ENCODE results near the gene DOCK10.

- TF ChIP-seq TCF7L2 (IDR thresholded peaks at IDR 0.05; ENCODE audit: low read depth, low read length) (no peak), SP1 (CRISPR knock-in tag; IDR thresholded peaks at IDR 0.05) (no peak), CEBPG (CRISPR knock-in tag; IDR thresholded peaks at IDR 0.05) (no peak), CEBPG (tag; conservative IDR thresholded peaks at IDR 0.05 in 1 of 2, IDR thresholded peaks at IDR 0.05 in 1 of 2) (no peak), RFX5 (IDR thresholded peaks at IDR 0.05; ENCODE audit: low read depth, low read length) (no peak), GABPA (tag; conservative IDR thresholded peaks at IDR 0.05; ENCODE audit: low read depth) (no peak), MAZ (CRISPR knock-in tag; conservative IDR thresholded peaks at IDR 0.05 in 1 of 2, IDR thresholded peaks at IDR 0.05 in 1 of 2) (no peak), FOXM1 (IDR thresholded peaks at IDR 0.05; ENCODE audit: low read depth) (no peak), FOXM1 (CRISPR knock-in tag; IDR thresholded peaks at IDR 0.05; ENCODE audit: low read depth) (no peak), ZNF79 (CRISPR knock-in tag; IDR thresholded peaks at IDR 0.05; ENCODE audit: low read depth) (no peak), VEZF1 (CRISPR knock-in tag; IDR thresholded peaks at IDR 0.05) (no peak), CTCF (IDR thresholded peaks at IDR 0.05 in 2 of 3, conservative IDR thresholded peaks at IDR 0.05 in 1 of 3; ENCODE audit: insufficient read depth in 2 of 3, low read depth in 1 of 3, low read length in 3 of 3) (no peak), SIN3A (IDR thresholded peaks at IDR 0.05; ENCODE audit: borderline replicate concordance in 2 of 2, control insufficient read depth in 1 of 2, low read depth in 2 of 2, low read length in 2 of 2) (no peak), REST (IDR thresholded peaks at IDR 0.05; ENCODE audit: borderline replicate concordance) (no peak), REST (CRISPR knock-in tag; IDR thresholded peaks at IDR 0.05; ENCODE audit: low read depth) (no peak), ZNF766 (CRISPR knock-in tag; conservative IDR thresholded peaks at IDR 0.05) (no peak)
Measured at GRCh38 chr2:225004597-225004996, 37.7 kb downstream of the DOCK10 start.

Measured in K562 (cell line).